CD4-positive, alpha-beta T cell treated with Interleukin-15 for 1 hour (primary cell): ENCODE results near the gene KRTAP3-1.

Source experiments
- DNase-seq: peaks from one replicate; pipeline ENCODE4 v3.0.0-alpha.2; 2020

Gene KRTAP3-1

DNA sequence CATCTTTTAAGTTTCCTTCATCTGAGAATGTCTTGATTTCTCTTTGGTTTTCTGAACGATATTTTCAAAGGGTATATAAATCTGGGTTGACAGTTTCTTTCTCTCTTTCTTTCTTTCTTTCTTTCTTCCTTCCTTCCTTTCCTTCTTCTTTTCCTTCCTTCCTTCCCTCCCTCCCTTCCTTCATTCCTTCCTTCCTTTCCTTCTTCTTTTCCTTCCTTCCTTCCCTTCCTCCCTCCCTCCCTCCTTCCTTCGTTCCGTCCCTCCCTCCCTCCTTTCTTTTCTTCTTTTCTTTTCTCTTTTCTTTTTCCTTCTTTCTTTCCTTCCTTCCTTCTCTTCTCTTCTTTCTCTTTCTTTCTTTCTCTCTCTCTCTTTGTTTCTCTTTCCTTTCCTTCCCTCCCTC is 34.6 kb downstream of the KRTAP3-1 start:
- DNase-seq, result no peak

DNA sequence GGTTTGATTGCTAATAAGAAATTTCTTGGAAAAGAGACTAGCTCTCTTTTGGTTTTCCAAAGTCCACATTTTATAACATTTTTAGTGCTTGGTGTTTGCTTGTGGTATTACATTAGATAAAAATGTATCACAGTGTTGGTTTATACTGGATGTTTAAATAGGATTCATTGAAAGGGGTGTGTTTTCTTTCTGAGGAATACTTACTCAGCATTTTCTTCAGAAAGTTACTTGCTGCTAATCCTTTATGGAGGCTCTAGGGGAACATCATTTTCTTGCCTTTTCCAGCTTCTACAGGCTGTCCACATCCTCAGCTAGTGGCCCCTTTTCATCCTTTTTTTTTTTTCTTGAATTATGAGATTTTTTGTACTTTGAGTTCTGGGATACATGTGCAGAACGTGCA is 41.3 kb downstream of the KRTAP3-1 start:
- DNase-seq, result no peak

DNA sequence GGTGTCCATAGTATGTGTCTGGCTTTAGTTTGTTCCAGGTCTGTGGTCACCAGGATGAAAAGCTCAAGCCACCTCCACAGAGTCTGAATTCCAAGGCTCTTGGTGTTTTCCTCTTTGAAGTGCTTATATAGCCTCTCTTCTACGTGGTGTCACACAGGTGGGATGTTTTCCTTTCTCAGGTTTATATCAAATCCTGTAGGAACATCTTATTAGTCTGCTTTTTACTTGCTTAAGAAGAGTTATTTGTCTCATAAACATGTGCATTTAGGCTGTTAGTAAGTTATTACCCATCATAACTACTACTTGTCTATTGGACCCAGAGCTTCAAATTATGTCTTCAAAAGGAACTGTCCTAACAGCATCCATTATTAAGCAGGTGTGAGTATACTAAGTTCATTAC is 42.1 kb downstream of the KRTAP3-1 start, which contains the start of gene KRT39:
Gene KRT39, minus strand, starts transcription at position 101 of the 400 bp plus-strand sequence. Its CDS starts 92 bp downstream, at position 9.
- DNase-seq, result no peak

DNA sequence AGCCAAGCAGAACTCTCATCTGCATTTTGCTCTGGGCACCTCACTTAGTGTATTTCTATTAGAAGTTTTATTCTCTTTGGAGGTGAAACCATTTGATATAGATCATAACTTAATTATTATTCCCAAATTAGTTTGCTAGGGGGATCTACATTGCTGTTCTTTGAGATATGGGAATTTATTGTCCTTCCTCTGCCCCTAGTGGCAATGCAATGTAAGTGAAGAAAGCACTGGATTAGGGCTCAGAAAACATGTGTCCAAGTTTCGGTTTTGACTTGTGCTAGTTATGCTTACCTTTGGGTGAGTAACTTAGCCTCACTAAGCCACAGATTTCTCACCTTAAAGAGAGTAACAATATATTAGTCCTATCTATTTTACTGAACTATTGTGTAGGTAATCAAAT is 45.1 kb downstream of the KRTAP3-1 start:
- no peak for DNase-seq

DNA sequence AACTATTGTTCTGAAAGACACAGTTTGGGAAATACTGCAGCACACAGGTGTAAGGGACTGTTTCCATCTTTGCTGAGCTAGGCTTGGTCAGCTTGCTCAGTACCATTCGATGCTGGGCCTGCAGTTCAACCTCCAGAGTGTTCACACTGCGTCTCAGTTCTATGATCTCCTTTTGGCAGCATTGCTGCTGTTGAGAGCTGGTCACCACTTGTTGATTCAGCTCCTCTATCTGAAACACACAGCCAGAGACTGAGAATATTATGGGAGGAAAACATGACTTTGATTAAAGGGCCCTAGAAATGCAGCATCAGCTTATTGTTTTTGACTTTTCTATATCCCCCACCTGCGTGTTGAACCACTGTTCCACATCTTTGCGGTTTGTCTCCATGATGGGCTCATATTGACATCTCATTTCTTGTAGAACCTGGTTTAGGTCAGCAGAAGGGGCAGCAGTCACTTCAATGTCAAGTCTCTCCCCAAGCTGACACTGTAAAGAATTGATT is 46.8 kb downstream of the KRTAP3-1 start:
- DNase-seq, result no peak

DNA sequence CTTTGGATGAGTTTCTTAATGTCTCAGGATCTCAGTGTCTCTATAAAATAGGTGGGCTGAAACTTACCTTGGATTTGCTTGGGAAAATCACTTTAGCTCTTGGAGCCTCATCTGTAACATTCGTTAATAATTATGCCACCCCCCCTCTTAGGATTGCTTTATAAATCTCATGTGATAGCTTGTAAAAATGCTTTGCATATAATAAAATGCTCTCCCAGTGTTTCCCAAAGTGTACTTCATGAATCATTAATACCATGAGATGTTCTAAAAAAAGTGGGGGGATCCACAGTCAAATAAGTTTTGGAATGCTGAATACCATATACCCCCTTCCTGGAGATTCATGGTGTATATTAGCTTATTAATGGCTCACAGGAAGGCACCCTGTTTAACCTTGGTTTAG is 47.3 kb downstream of the KRTAP3-1 start:
- no peak for DNase-seq

DNA sequence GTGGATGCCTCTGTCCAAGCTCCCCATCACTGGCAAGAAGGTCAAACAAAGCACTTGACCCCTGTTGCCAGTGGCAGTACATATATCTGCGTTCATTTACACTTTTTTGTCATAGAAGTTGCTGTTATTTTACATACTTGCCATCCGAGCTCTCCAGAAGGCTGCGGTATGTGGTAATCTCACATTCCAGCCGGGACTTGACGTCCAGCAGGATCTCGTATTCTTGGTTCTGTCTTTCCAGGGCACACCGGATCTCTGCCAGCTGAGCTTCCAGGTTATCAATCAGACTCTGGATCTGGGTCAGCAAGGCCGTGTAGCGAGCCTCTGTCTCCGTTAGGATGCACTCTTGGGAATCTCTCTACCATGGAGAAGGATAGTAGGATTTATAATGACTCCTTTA is 48.8 kb downstream of the KRTAP3-1 start:
- DNase-seq, result no peak
